Tibial nerve (tissue), 4 donors: ENCODE results near the gene UGT1A8. TPM values are rescaled to one million over a fixed set of nuclear protein-coding genes. Genes with fewer than 3 reads are reported as not detected.
"Not testable (repeated sequence)": the region's sequence is repeated elsewhere in the genome, so short reads cannot be mapped to it uniquely, and the experiment has no call there.

ENCODE experiments used
- DNase-seq, 2 donors: peaks; one replicate each; pipeline ENCODE4 v3.0.0-alpha.2; 2019; ENCODE audit warnings: low spot score in 2 of 2
- H3K27ac ChIP-seq, 4 donors: fragments of 200-600 bp; sonication (generic) in 3 of 4; one replicate each; pipeline ENCODE4 v1.5.1; 2017 to 2019; ENCODE audit warnings: mild to moderate bottlenecking in 1 of 4
- H3K27me3 ChIP-seq, 2 donors: fragments of 200-600 bp; sonication (generic) in 1 of 2; one replicate each; pipeline versions ENCODE4 v1.5.1 to v1.6.0; 2017 to 2019
- H3K36me3 ChIP-seq, 3 donors: fragments of 200-600 bp; sonication (generic); one replicate each; pipeline ENCODE4 v1.5.1; 2018 to 2019
- H3K4me1 ChIP-seq, 4 donors: fragments of 200-600 bp; sonication (generic) in 3 of 4; one replicate each; pipeline ENCODE4 v1.5.1; 2017 to 2019
- H3K4me3 ChIP-seq, 4 donors: fragments of 200-600 bp; sonication (generic) in 3 of 4; one replicate each; pipeline ENCODE4 v1.5.1; 2017 to 2019; ENCODE audit warnings: mild to moderate bottlenecking in 1 of 4, moderate library complexity in 1 of 4
- H3K9me3 ChIP-seq, 4 donors: fragments of 200-600 bp; sonication (generic) in 3 of 4; one replicate each; pipeline ENCODE4 v1.5.1; 2017 to 2019
- CTCF ChIP-seq, 5 experiments: fragments of 200-600 bp in 3 of 5; fragments of 450-650 bp in 2 of 5; sonication (generic) in 3 of 5; IDR thresholded peaks; one replicate each; pipeline ENCODE4 v1.5.1; 2016 to 2019; ENCODE audit warnings: antibody characterized with exemption in 5 of 5, mild to moderate bottlenecking in 3 of 5, moderate library complexity in 2 of 5
- EP300 ChIP-seq, 2 donors: sonication (generic); formaldehyde crosslinking; IDR thresholded peaks; one replicate each; pipeline ENCODE4 v1.6.1; 2017; ENCODE audit warnings: antibody characterized with exemption in 2 of 2, mild to moderate bottlenecking in 1 of 2
- POLR2A ChIP-seq, 2 donors: fragments of 450-650 bp; IDR thresholded peaks; one replicate each; pipeline ENCODE4 v1.6.1; 2017; ENCODE audit warnings: antibody characterized with exemption in 2 of 2, mild to moderate bottlenecking in 2 of 2, moderate library complexity in 2 of 2
- WGBS, 2 donors: methylation state at CpG; one replicate each; pipeline ENCODE4 v1.1.5; 2018; 5-methylcytosine and 5-hydroxymethylcytosine counted together
- total RNA-seq, 4 donors: library from RNA; depleted of rRNA; stranded (reverse); fragments of >200 nt; gene quantifications; one replicate each; pipeline ENCODE4 v1.1.0, GENCODE V29; 2016

Gene UGT1A8
- total RNA-seq, 4 donors from 2014 or later = not detected

- Histone ChIP-seq H3K27ac (no peak overlapping the region), H3K27me3 (no peaks in the 10 kb centered on the region), H3K36me3 (no peaks in the 10 kb centered on the region), H3K4me1 (no peaks in the 10 kb centered on the region), H3K4me3 (no peak overlapping the region), H3K9me3 (peaks cover 0 to 7% (median 0%) of the 10 kb centered on the region in 4 donors)
- TF ChIP-seq EP300 (IDR thresholded peaks at IDR 0.05) = no peak
- TF ChIP-seq POLR2A (IDR thresholded peaks at IDR 0.05) = no peak
- TF ChIP-seq CTCF (IDR thresholded peaks at IDR 0.05) = no peak
- DNase-seq = no peak
- WGBS, 2 donors = 76 to 80% methylated on average over 4 of the region's 4 CpGs
These were observed 2.8 kb downstream of the UGT1A8 start for GRCh38 chr2:233620204-233620603.

GRCh38 chr2:233621863-233622262, 4.4 kb downstream of the UGT1A8 start:
- H3K4me1 ChIP-seq, H3K27ac ChIP-seq, H3K4me3 ChIP-seq, H3K36me3 ChIP-seq, DNase-seq, H3K27me3 ChIP-seq, H3K9me3 ChIP-seq: not testable (repeated sequence)
- 86 to 89% methylated on average over 5 of the region's 5 CpGs for WGBS, 2 donors

GRCh38 chr2:233627331-233628025, 10.0 kb downstream of the UGT1A8 start:
- no peak for TF ChIP-seq POLR2A (IDR thresholded peaks at IDR 0.05)
- TF ChIP-seq EP300 (IDR thresholded peaks at IDR 0.05) = no peak
- TF ChIP-seq CTCF (IDR thresholded peaks at IDR 0.05) = no peak
- Histone ChIP-seq H3K9me3 (peaks cover 0 to 23% (median 3%) of the 10 kb centered on the region in 4 donors), H3K4me1 (no peaks in the 10 kb centered on the region), H3K27me3 (no peaks in the 10 kb centered on the region), H3K36me3 (no peaks in the 10 kb centered on the region), H3K27ac (no peak overlapping the region), H3K4me3 (no peak overlapping the region)
- no peak for DNase-seq
- 51 to 57% methylated on average over 5 of the region's 5 CpGs for WGBS, 2 donors

GRCh38 chr2:233636306-233636705, 18.9 kb downstream of the UGT1A8 start, which contains the start of gene UGT1A10:
Gene UGT1A10, plus strand, starts transcription at chr2:233636448. Its CDS starts 75 bp downstream, at chr2:233636523.
- H3K4me1 ChIP-seq, H3K27ac ChIP-seq, H3K27me3 ChIP-seq, H3K9me3 ChIP-seq, H3K4me3 ChIP-seq, DNase-seq, H3K36me3 ChIP-seq: not testable (repeated sequence)
- WGBS, 2 donors = 82 to 84% methylated on average over 10 of the region's 10 CpGs

GRCh38 chr2:233638836-233639235, 21.4 kb downstream of the UGT1A8 start:
- WGBS, 2 donors = 58 to 59% methylated on average over 5 of the region's 5 CpGs
- no peak for DNase-seq
- H3K36me3 ChIP-seq = no peaks in the 10 kb centered on the region

More at GRCh38 chr2:233638836-233639235, 21.4 kb downstream of the UGT1A8 start:
- no peaks in the 10 kb centered on the region for H3K27me3 ChIP-seq
- no peaks in the 10 kb centered on the region for H3K4me1 ChIP-seq
- no peak for TF ChIP-seq POLR2A (IDR thresholded peaks at IDR 0.05)
- no peak for TF ChIP-seq CTCF (IDR thresholded peaks at IDR 0.05)
- no peak for TF ChIP-seq EP300 (IDR thresholded peaks at IDR 0.05)
- no peak overlapping the region for H3K27ac ChIP-seq
- no peak overlapping the region for H3K4me3 ChIP-seq
- peaks cover 0 to 25% (median 0%) of the 10 kb centered on the region in 4 donors for H3K9me3 ChIP-seq
